K562 (cell line): Measurements from ENCODE around the gene GALNT13. TPM values are rescaled to one million over a fixed set of nuclear protein-coding genes. Genes with fewer than 3 reads are reported as not detected.

Source experiments
- ATAC-seq: fragments of 200-7000 bp; cut with Tn5 transposase; 3 replicates; pipeline ENCODE4 v1.9.1; 2020; ENCODE audit warnings: moderate library complexity
- BruUV-seq: library from RNA; stranded (reverse); fragments of 400-500 nt; replicated peaks from 2 replicates; lab custom pipeline; 2021; lab: Mats Ljungman, UMichigan
- CTCF ChIA-PET: fragments of 300-600 bp; formaldehyde crosslinking; extraction: SDS; loops from one replicate; lab custom pipeline; 2021; ENCODE audit warnings: low intra/inter-chr PET ratio; lab: Yijun Ruan, JAX
- POLR2A ChIA-PET: fragments of 300-600, 350-650 bp; sonication (Branson Sonifier 250); formaldehyde crosslinking; extraction: SDS; loops from one replicate; lab custom pipeline; 2021; ENCODE audit warnings: antibody characterized with exemption, inconsistent platforms; lab: Yijun Ruan, JAX
- DNase-seq, 4 experiments: peaks; one replicate each; pipeline versions ENCODE4 v3.0.0 to v3.0.0-alpha.2; 2011 to 2018; ENCODE audit warnings: low spot score in 3 of 4, mixed read lengths in 3 of 4; ENCODE audit errors: extremely low read depth in 1 of 4
- FAIRE-seq: peaks from 2 replicates; lab custom pipeline; 2011; peaks lifted over from hg19 to GRCh38; lab: Jason Lieb, UNC
- H2AFZ ChIP-seq: 2 replicates; pipeline ENCODE4 v1.6.0; 2011; ENCODE audit warnings: low read depth, low read length, control low read depth, inconsistent platforms
- H3K27ac ChIP-seq: fragments of 200-600 bp; 3 replicates; pipeline ENCODE4 v1.8.0; 2011; ENCODE audit warnings: low read depth, mild to moderate bottlenecking, control low read depth, inconsistent platforms, low read length, moderate library complexity, mixed read lengths; ENCODE audit errors: extremely low read depth
- H3K27me3 ChIP-seq, 2 experiments: fragments of 300-600 bp in 1 of 2; 2 replicates in 1 of 2; 3 replicates in 1 of 2; pipeline versions ENCODE4 v1.6.0 to v1.8.0; 2011; ENCODE audit warnings: inconsistent platforms in 2 of 2, low read length in 2 of 2, mild to moderate bottlenecking in 1 of 2, mixed read lengths in 1 of 2, moderate library complexity in 1 of 2; ENCODE audit not compliant: control insufficient read depth in 2 of 2, insufficient read depth in 2 of 2
- H3K36me3 ChIP-seq: fragments of 300-600 bp; 3 replicates; pipeline ENCODE4 v1.8.0; 2011; ENCODE audit warnings: mild to moderate bottlenecking, low read length, inconsistent platforms; ENCODE audit not compliant: control insufficient read depth, insufficient read depth
- H3K4me1 ChIP-seq, 2 experiments: fragments of 200-600 bp in 1 of 2; replicated peaks in 1 of 2; 2 replicates in 1 of 2; 3 replicates in 1 of 2; pipeline versions ENCODE4 v1.5.1 to v1.8.0; 2011; ENCODE audit warnings: inconsistent platforms in 2 of 2, low read length in 2 of 2, mild to moderate bottlenecking in 1 of 2, mixed read lengths in 1 of 2, moderate library complexity in 1 of 2; ENCODE audit not compliant: control insufficient read depth in 2 of 2, insufficient read depth in 2 of 2
- H3K4me2 ChIP-seq: 2 replicates; pipeline ENCODE4 v1.6.1; 2011; ENCODE audit warnings: low read length, control low read depth, inconsistent platforms, mixed read lengths; ENCODE audit not compliant: insufficient read depth
- H3K4me3 ChIP-seq: fragments of 200-600 bp; sonication (generic), shearing (Covaris generic); 2 replicates; pipeline ENCODE4 v1.5.1; 2016; ENCODE audit warnings: control low read depth, inconsistent platforms
- H3K79me2 ChIP-seq: fragments of 200-600 bp; 3 replicates; pipeline ENCODE4 v1.8.0; 2011; ENCODE audit warnings: low read length, inconsistent platforms; ENCODE audit not compliant: control insufficient read depth, insufficient read depth
- H3K9ac ChIP-seq, 2 experiments: 2 replicates each; pipeline versions ENCODE4 v1.6.0 to v1.6.1; 2011; ENCODE audit warnings: low read depth in 2 of 2, low read length in 2 of 2, control low read depth in 1 of 2, inconsistent platforms in 1 of 2, mild to moderate bottlenecking in 1 of 2, mixed read lengths in 1 of 2; ENCODE audit not compliant: insufficient read depth in 1 of 2
- H3K9me1 ChIP-seq: one replicate; pipeline ENCODE4 v1.6.0; 2011; ENCODE audit warnings: inconsistent platforms, mild to moderate bottlenecking, low read length, moderate library complexity; ENCODE audit not compliant: control insufficient read depth, insufficient read depth
- H3K9me3 ChIP-seq: replicated peaks from 2 replicates; pipeline ENCODE4 v1.5.1; 2011; ENCODE audit warnings: low read depth, low read length, inconsistent platforms; ENCODE audit not compliant: control insufficient read depth, insufficient read depth
- H4K20me1 ChIP-seq: replicated peaks from 2 replicates; pipeline ENCODE4 v1.6.1; 2011; ENCODE audit warnings: low read length, inconsistent platforms, mixed read lengths; ENCODE audit not compliant: control insufficient read depth, insufficient read depth
- ELF4 ChIP-seq: fragments of 450-650 bp; formaldehyde crosslinking; IDR thresholded peaks from 2 replicates; pipeline ENCODE4 v1.4.0; 2022; ENCODE audit warnings: missing genetic modification characterization
- FOXK2 ChIP-seq, 2 experiments: fragments of 450-650 bp; IDR thresholded peaks in 1 of 2; conservative IDR thresholded peaks in 1 of 2; 2 replicates each; pipeline ENCODE4 v1.6.1; 2016; ENCODE audit warnings: low read depth in 2 of 2, mild to moderate bottlenecking in 1 of 2
- GATAD2B ChIP-seq: fragments of 450-650 bp; IDR thresholded peaks from 2 replicates; pipeline ENCODE4 v1.6.1; 2017; ENCODE audit warnings: mild to moderate bottlenecking, borderline replicate concordance
- HDAC8 ChIP-seq: fragments of 450-650 bp; IDR thresholded peaks from 2 replicates; pipeline ENCODE4 v1.6.1; 2016; ENCODE audit warnings: mild to moderate bottlenecking, missing genetic modification characterization, moderate library complexity, missing compliant biosample characterization
- KLF13 ChIP-seq: fragments of 450-650 bp; IDR thresholded peaks from 2 replicates; pipeline ENCODE4 v1.6.1; 2016; ENCODE audit warnings: missing genetic modification characterization, low read depth, mild to moderate bottlenecking, missing compliant biosample characterization, moderate library complexity, borderline replicate concordance
- MAZ ChIP-seq, 2 experiments: fragments of 450-650 bp in 1 of 2; sonication (generic) in 1 of 2; formaldehyde crosslinking; IDR thresholded peaks in 1 of 2; conservative IDR thresholded peaks in 1 of 2; 2 replicates each; pipeline versions ENCODE4 v1.4.0 to v1.5.0; 2020; ENCODE audit warnings: mild to moderate bottlenecking in 1 of 2, missing genetic modification reagents in 1 of 2
- PREB ChIP-seq: sonication (generic); formaldehyde crosslinking; IDR thresholded peaks from 2 replicates; pipeline ENCODE4 v1.8.1; 2023; ENCODE audit warnings: mild to moderate bottlenecking, missing genetic modification reagents
- RBM15 ChIP-seq: fragments of 200-400 bp; formaldehyde crosslinking; IDR thresholded peaks from 2 replicates; pipeline ENCODE4 v1.6.1; 2018; ENCODE audit warnings: mild to moderate bottlenecking, low read length, moderate library complexity; ENCODE audit not compliant: insufficient read depth
- THAP12 ChIP-seq: fragments of 250-450 bp; sonication (Bioruptor Pico); IDR thresholded peaks from 2 replicates; pipeline ENCODE4 v1.9.0; 2021; ENCODE audit warnings: mild to moderate bottlenecking, inconsistent platforms
- ZKSCAN8 ChIP-seq: fragments of 200-800 bp; sonication (Bioruptor generic); IDR thresholded peaks from 2 replicates; pipeline ENCODE4 v1.6.1; 2016; ENCODE audit warnings: missing genetic modification characterization, missing compliant biosample characterization
- ZNF165 ChIP-seq: fragments of 250-450 bp; sonication (Bioruptor Pico); IDR thresholded peaks from 2 replicates; pipeline ENCODE4 v1.4.0; 2020; ENCODE audit warnings: borderline replicate concordance
- ZNF324 ChIP-seq: fragments of 250-450 bp; sonication (Bioruptor Pico); IDR thresholded peaks from 2 replicates; pipeline ENCODE4 v1.4.0; 2020; ENCODE audit warnings: mild to moderate bottlenecking
- WGBS: fragments of 100-300 bp; shearing (Covaris generic); methylation state at CpG from one replicate; pipeline ENCODE4 v1.1.6; 2016; ENCODE audit warnings: low coverage, mixed read lengths; ENCODE audit not compliant: insufficient coverage; ENCODE audit errors: missing lambda C conversion rate; 5-methylcytosine and 5-hydroxymethylcytosine counted together
- in situ Hi-C: fragments of 300-500 bp; cut with MboI; formaldehyde crosslinking; loops from 4 replicates; pipeline ENCODE4 v1.15.0; 2018; ENCODE audit warnings: inconsistent platforms, mixed read lengths
- intact Hi-C: fragments of 100-400 bp; cut with micrococcal nuclease; formaldehyde crosslinking; loops from 2 replicates; pipeline ENCODE4 v1.14.2; 2022
- polyA plus RNA-seq, 8 experiments: library from polyadenylated mRNA; depleted of rRNA in 4 of 8; stranded (reverse) in 5 of 8; unstranded in 3 of 8; fragments of >200 nt; fragmentation: Nextera tagmentation in 2 of 8; fragmentation: Illumina TruSeq in 1 of 8; extraction: Ambion mirVana in 2 of 8; extraction: Trizol in 1 of 8; gene quantifications; 2 replicates each; pipeline versions ENCODE4 v1.2.1 to v1.2.3, GENCODE V29; 2011 to 2014; ENCODE audit warnings: inconsistent platforms in 1 of 8, missing spikeins in 1 of 8
- total RNA-seq, 7 experiments: library from RNA; depleted of rRNA in 6 of 7; stranded (reverse); fragments of >200 nt in 6 of 7; fragmentation: Illumina TruSeq in 2 of 7; extraction: Trizol in 2 of 7; gene quantifications; 2 replicates each; pipeline versions ENCODE4 v1.2.1 to v1.2.3, GENCODE V29; 2011 to 2021; ENCODE audit warnings: low replicate concordance in 1 of 7
- TF ChIP-seq, protein P1 (sequence below): fragments of 250-450 bp; sonication (Bioruptor Pico); IDR thresholded peaks from 2 replicates; pipeline ENCODE4 v1.8.0; 2022; ENCODE audit warnings: inconsistent platforms
- TF ChIP-seq, protein P2 (sequence below), 2 experiments: IDR thresholded peaks; 2 replicates each; pipeline ENCODE4 v1.6.1; 2012; ENCODE audit warnings: improper control_type of control experiment in 2 of 2, low read depth in 2 of 2, low read length in 2 of 2, borderline replicate concordance in 1 of 2

GALNT13 gene
- total and polyA plus RNA-seq, 9 of the 15 experiments (the other 6 are each of a cell fraction or from before 2014, with no cell fraction given) = not detected

DNA sequence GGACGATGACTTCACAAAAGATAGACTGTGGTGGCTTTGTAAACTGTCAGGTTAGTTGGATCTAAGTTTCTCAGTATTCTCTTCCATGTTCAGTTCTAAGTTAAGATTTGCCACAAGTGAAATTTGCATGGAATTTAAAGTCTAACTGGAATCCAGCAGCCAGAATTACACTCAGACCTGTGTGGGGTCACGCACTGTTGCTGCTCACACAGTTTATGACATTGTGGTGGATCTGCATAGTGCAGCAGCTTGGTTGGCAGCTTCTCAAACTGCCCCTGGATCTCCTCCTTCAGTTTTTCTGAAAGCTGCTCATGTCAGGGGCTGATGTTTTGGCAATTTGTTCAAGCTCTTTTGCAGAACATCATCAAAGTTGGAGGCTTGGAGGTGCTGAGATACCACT is 598.7 kb downstream of the GALNT13 start:
- H3K79me2 ChIP-seq = no peaks in the 10 kb centered on the region
- in situ Hi-C loops = no loop called here
- CTCF ChIA-PET = no interaction called here
- DNase-seq (no peak), ATAC-seq (no peak), FAIRE-seq (no peak)
- BruUV-seq = no TSS peak
- no peaks in the 10 kb centered on the region for H3K36me3 ChIP-seq
- no peak overlapping the region for H3K4me2 ChIP-seq
- H3K27ac ChIP-seq = no peak overlapping the region
- H2AFZ ChIP-seq = no peak overlapping the region
- WGBS = 3% methylated on average over 2 of the region's 2 CpGs
- no peak overlapping the region for H3K4me3 ChIP-seq
- H3K27me3 ChIP-seq = no peaks in the 10 kb centered on the region
- H4K20me1 ChIP-seq = no peaks in the 10 kb centered on the region
- intact Hi-C loops = no loop called here
- POLR2A ChIA-PET = no interaction called here
- H3K4me1 ChIP-seq = no peaks in the 10 kb centered on the region
- no peaks in the 10 kb centered on the region; the same call in 1 of the 2 replicates for H3K9me3 ChIP-seq
- no peak overlapping the region for H3K9ac ChIP-seq
- H3K9me1 ChIP-seq = no peaks in the 10 kb centered on the region
- TF ChIP-seq MAZ (CRISPR knock-in tag; conservative IDR thresholded peaks at IDR 0.05 in 1 of 2, IDR thresholded peaks at IDR 0.05 in 1 of 2) (no peak), KLF13 (no peak), PREB (CRISPR knock-in tag) (no peak), ZNF165 (no peak), ZKSCAN8 (no peak), THAP12 (no peak), GATAD2B (no peak), ZNF324 (CRISPR knock-in tag) (no peak), RBM15 (no peak), HDAC8 (tag) (no peak), ELF4 (CRISPR knock-in tag) (no peak), FOXK2 (conservative IDR thresholded peaks at IDR 0.05 in 1 of 2, IDR thresholded peaks at IDR 0.05 in 1 of 2; ENCODE audit: low read depth in 2 of 2) (no peak)
- TF ChIP-seq, protein P1, sequence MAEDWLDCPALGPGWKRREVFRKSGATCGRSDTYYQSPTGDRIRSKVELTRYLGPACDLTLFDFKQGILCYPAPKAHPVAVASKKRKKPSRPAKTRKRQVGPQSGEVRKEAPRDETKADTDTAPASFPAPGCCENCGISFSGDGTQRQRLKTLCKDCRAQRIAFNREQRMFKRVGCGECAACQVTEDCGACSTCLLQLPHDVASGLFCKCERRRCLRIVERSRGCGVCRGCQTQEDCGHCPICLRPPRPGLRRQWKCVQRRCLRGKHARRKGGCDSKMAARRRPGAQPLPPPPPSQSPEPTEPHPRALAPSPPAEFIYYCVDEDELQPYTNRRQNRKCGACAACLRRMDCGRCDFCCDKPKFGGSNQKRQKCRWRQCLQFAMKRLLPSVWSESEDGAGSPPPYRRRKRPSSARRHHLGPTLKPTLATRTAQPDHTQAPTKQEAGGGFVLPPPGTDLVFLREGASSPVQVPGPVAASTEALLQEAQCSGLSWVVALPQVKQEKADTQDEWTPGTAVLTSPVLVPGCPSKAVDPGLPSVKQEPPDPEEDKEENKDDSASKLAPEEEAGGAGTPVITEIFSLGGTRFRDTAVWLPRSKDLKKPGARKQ (CRISPR knock-in tag) = no peak
- TF ChIP-seq, protein P2, sequence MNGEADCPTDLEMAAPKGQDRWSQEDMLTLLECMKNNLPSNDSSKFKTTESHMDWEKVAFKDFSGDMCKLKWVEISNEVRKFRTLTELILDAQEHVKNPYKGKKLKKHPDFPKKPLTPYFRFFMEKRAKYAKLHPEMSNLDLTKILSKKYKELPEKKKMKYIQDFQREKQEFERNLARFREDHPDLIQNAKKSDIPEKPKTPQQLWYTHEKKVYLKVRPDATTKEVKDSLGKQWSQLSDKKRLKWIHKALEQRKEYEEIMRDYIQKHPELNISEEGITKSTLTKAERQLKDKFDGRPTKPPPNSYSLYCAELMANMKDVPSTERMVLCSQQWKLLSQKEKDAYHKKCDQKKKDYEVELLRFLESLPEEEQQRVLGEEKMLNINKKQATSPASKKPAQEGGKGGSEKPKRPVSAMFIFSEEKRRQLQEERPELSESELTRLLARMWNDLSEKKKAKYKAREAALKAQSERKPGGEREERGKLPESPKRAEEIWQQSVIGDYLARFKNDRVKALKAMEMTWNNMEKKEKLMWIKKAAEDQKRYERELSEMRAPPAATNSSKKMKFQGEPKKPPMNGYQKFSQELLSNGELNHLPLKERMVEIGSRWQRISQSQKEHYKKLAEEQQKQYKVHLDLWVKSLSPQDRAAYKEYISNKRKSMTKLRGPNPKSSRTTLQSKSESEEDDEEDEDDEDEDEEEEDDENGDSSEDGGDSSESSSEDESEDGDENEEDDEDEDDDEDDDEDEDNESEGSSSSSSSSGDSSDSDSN (IDR thresholded peaks at IDR 0.05; ENCODE audit: borderline replicate concordance in 1 of 2, low read depth in 2 of 2, low read length in 2 of 2) = no peak
